Measurements from ENCODE around the gene RERE. TPM values are rescaled to one million over a fixed set of nuclear protein-coding genes. Genes with fewer than 3 reads are reported as not detected.

The RERE gene
- total RNA-seq, 1 donor = 27.0 TPM

DNA sequence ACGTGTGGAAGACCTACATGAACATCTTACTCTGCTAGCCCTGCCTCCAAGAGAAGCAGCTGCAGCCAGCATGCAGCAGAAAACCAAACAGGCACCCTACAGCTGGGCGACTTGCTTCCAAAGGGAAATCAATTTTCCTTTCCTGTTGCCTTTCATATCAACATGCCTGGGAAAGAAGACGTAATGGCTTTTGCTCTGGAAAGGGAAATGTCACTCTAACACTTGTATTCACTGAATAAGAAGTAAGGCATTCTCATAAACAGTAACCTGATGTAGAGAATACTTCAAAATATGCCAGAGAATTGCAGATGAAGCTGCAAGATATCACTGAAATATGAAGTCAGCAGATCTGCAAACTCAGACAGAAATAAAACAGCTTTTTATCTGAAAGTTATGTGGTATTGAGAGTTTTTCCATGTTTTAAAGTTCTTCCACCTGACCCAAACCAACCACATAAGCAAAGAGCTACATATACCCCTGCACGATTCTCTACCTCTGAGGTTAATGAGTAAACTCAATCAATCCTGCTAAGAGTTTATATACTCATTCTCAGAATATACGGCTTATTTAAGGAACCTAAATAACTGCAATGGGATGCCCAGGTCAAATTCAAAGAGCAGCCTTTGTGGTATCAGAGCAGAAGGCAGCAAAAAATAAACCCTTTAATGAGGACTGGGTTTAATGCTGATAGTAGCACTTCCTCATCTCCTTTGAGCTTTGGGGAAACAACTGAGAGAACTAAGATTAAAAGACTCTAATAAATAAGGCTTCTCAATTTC, 150.9 kb downstream of the RERE start:
- TF ChIP-seq, protein P1, sequence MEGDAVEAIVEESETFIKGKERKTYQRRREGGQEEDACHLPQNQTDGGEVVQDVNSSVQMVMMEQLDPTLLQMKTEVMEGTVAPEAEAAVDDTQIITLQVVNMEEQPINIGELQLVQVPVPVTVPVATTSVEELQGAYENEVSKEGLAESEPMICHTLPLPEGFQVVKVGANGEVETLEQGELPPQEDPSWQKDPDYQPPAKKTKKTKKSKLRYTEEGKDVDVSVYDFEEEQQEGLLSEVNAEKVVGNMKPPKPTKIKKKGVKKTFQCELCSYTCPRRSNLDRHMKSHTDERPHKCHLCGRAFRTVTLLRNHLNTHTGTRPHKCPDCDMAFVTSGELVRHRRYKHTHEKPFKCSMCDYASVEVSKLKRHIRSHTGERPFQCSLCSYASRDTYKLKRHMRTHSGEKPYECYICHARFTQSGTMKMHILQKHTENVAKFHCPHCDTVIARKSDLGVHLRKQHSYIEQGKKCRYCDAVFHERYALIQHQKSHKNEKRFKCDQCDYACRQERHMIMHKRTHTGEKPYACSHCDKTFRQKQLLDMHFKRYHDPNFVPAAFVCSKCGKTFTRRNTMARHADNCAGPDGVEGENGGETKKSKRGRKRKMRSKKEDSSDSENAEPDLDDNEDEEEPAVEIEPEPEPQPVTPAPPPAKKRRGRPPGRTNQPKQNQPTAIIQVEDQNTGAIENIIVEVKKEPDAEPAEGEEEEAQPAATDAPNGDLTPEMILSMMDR (IDR thresholded peaks at IDR 0.05; ENCODE audit: insufficient read depth, low read length) = no peak
- H3K4me3 ChIP-seq (ENCODE audit: low read depth, low read length) = no peak overlapping the region
- peak; percentile 59 for DNase-seq (ENCODE audit: low read depth)

DNA sequence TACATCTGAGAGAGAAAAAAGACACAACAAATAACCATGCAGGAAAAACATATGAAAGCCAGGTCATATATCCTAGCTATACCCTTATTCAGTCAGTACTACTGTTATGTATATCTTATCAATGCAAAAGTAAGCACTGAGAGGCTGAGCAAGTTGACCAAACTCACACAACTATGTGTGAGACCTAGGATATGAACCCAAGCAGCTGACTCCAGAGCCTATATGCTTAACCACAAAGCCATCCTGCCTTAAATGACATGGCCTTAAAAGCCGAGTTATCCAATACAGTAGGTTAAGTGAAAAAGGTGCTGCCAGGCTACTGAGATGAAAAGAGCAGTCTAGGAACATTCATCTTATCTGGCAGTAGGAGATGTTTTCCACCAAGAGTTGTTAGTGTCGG, 151.6 kb downstream of the RERE start:
- TF ChIP-seq, protein P1 (IDR thresholded peaks at IDR 0.05; ENCODE audit: insufficient read depth, low read length) = no peak
- H3K4me3 ChIP-seq (ENCODE audit: low read depth, low read length) = no peak overlapping the region
- DNase-seq (ENCODE audit: low read depth) = no peak

DNA sequence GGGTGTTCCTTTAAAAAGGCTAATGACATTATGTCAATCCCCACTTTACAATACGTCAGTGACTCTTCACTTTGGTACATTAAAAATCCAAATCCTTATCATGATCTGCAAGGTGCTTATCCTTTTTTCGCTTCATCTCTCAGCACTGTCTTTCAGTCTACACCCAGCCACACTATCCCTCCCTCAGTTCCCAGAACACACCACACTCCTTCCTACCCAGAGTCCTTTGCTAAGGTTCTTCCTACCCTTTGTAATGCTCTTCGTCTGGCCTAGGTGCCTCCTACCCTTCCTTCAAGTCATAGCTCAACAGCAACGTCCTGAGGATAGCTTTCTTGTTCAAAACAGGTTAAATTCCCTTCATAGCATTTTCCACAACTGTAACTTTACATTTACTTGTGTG, 152.6 kb downstream of the RERE start:
- no peak overlapping the region for H3K4me3 ChIP-seq (ENCODE audit: low read depth, low read length)
- DNase-seq (ENCODE audit: low read depth) = no peak
- TF ChIP-seq, protein P1 (IDR thresholded peaks at IDR 0.05; ENCODE audit: insufficient read depth, low read length) = no peak

DNA sequence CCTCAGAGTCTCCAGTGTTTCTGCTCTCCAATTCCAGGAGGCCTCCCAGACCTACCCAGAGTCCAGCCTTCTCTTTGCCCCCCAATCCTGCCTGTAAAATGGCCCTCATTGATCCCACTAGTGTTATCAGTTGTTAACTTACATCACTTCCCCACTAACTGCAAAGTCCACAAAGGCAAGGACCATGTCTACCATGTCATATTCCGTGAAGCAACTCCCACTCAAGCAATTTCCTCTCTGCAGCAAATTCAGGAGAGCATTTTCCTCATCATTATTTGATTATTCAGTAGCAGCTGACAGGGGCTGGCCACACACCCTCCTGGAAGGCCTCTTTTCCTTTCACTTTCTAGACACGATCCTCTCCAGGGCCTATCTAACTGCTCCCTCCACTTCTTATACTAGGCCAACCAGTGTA, 153.5 kb downstream of the RERE start:
- TF ChIP-seq, protein P1 (IDR thresholded peaks at IDR 0.05; ENCODE audit: insufficient read depth, low read length) = no peak
- DNase-seq (ENCODE audit: low read depth) = peak; percentile 64
- peak overlapping the region; percentile 28 for H3K4me3 ChIP-seq (ENCODE audit: low read depth, low read length)

DNA sequence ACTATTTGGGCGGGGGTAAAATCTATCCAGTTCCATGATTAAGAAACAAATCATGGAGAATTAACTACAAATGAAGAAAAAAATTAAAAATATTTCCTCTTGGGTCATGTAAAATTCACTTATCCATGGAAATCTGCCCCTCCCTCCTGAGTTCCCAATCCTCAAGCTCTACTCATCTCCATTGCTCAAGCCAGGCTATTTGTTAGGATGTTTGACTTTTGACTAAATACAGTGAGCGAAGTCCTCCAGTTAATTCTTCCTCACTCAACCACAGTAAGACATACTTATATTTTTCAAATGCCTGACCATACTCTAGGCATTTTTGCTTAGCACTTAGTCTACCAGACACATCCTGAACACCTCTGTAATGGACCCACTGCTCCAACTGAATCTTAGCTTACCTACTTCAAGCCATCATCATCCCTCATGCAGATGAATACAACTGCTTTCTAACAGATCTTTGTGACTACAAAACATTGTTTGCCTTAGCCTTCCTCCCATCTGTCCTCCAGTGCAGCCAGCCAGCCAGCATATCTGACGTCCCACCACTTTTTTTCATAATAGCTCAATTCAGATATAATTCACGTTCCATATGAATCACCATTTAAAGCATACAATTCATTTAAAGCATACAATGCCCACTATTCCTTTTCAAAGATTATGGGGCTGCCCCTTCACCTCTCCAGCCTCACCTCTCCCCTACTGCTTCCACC, 154.2 kb downstream of the RERE start:
- no peak overlapping the region for H3K4me3 ChIP-seq (ENCODE audit: low read depth, low read length)
- TF ChIP-seq, protein P1 (IDR thresholded peaks at IDR 0.05; ENCODE audit: insufficient read depth, low read length) = no peak
- DNase-seq (ENCODE audit: low read depth) = peak; percentile 35

DNA sequence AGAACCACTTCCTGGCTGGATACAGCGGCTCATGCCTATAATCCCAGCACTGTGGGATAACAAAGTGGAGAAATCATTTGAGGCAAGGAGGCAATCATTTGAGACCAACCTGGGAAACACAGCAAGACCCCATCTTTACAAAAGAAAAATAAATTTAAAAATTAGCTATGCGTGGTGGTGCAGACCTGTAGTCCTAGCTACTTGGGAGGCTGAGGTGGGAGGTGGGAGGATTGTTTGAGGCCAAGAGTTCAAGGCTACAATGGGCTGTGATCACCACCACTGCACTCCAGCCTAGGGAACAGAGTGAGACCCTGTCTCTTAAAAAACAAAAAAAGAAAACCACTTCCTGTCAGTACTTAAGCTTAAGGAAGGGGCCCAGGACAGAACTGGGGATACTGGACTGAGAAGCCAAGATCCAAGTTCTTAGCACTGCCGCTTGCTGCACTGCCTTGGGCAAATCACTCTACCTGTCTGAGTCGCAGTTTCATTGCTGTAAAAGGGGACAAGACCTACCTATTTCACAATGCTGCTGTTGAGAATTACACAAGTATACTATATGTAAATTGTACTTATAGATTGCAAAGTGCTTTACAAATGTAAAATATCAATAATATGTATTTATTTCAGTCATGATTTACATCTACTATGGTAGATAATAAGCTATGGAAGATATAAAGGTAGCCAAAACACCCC, 154.9 kb downstream of the RERE start:
- TF ChIP-seq, protein P1 (IDR thresholded peaks at IDR 0.05; ENCODE audit: insufficient read depth, low read length) = no peak
- DNase-seq (ENCODE audit: low read depth) = no peak
- H3K4me3 ChIP-seq (ENCODE audit: low read depth, low read length) = no peak overlapping the region

Data from fibroblast of the aortic adventitia (primary cell).